ENCODE measurements around the gene SELENOT.

Gene SELENOT

DNA sequence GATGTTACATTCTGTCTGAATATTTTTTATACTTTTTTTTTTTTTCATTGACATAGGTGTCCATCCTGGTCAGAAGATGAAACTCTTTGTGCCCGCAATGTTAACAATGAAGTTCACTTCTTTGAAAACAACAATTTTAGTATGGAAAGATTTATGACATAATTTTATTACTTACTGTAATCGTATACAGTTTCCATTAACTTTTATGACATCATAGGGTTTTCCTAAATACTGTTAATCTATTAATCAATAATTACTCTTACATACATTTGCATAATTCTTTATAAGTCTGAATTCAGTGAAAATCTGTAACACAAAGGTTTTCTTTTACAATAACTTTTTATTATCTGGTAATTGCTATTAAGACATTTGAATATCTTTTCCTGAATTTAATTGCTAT is 38.9 kb upstream of the SELENOT start:
- Histone ChIP-seq H3K36me3 (ENCODE audit: low read depth) (peaks cover 80% of the 10 kb centered on the region), H3K4me3 (ENCODE audit: severe bottlenecking) (no peak overlapping the region), H3K9me3 (ENCODE audit: severe bottlenecking) (no peaks in the 10 kb centered on the region), H3K27me3 (ENCODE audit: insufficient read depth, poor library complexity, severe bottlenecking) (no peaks in the 10 kb centered on the region), H3K4me1 (ENCODE audit: insufficient read depth, poor library complexity, severe bottlenecking) (no peaks in the 10 kb centered on the region), H3K27ac (ENCODE audit: poor library complexity, severe bottlenecking) (no peak overlapping the region)
- TF ChIP-seq, protein P1, sequence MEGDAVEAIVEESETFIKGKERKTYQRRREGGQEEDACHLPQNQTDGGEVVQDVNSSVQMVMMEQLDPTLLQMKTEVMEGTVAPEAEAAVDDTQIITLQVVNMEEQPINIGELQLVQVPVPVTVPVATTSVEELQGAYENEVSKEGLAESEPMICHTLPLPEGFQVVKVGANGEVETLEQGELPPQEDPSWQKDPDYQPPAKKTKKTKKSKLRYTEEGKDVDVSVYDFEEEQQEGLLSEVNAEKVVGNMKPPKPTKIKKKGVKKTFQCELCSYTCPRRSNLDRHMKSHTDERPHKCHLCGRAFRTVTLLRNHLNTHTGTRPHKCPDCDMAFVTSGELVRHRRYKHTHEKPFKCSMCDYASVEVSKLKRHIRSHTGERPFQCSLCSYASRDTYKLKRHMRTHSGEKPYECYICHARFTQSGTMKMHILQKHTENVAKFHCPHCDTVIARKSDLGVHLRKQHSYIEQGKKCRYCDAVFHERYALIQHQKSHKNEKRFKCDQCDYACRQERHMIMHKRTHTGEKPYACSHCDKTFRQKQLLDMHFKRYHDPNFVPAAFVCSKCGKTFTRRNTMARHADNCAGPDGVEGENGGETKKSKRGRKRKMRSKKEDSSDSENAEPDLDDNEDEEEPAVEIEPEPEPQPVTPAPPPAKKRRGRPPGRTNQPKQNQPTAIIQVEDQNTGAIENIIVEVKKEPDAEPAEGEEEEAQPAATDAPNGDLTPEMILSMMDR (IDR thresholded peaks at IDR 0.05; ENCODE audit: poor library complexity, severe bottlenecking): no peak
- ATAC-seq (ENCODE audit: low read depth) (no peak), DNase-seq (ENCODE audit: low spot score) (no peak)

DNA sequence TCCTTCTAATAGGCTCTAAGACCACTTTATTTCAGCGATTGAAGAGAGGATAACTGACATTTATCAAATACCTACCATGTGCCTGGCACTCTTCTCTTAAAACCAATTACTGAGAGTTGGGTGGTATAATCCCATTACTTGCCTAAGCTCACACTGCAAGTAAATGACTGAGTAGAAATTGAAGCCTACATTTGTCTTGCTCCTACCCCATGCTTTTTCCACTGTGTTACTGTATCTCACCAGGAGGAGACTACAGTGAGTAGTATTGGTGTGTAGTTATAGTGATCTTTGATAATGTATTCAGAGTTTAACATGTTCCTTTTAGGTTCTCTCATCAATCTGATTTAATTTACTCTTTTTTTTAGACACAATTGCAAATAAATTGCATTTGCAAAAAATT is 35.8 kb upstream of the SELENOT start:
- H3K27ac ChIP-seq (ENCODE audit: poor library complexity, severe bottlenecking): no peak overlapping the region
- ATAC-seq (ENCODE audit: low read depth): no peak; the same call in 2 of the 3 replicates

DNA sequence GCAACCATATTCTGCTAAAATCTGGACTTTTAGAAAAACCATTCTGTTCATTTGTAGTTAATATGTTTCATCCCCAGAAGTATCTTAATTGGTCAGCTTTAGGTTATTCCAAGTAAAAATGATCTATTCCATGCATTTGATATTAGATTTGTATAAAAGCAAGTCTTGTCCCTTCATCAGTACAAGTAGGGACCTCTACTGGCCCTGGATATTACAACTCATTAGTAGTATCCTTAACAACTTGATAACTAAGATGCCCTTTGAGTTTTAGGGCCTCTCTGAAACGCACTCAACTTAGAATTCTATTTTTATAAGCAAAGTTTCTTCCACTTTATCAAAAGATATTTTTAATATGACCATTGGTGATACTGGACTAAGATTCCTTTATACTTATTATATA is 25.3 kb upstream of the SELENOT start:
- Histone ChIP-seq H3K9me3 (ENCODE audit: severe bottlenecking) (no peaks in the 10 kb centered on the region), H3K27ac (ENCODE audit: poor library complexity, severe bottlenecking) (no peak overlapping the region), H3K36me3 (ENCODE audit: low read depth) (peaks cover 98% of the 10 kb centered on the region), H3K27me3 (ENCODE audit: insufficient read depth, poor library complexity, severe bottlenecking) (no peaks in the 10 kb centered on the region), H3K4me3 (ENCODE audit: severe bottlenecking) (no peak overlapping the region), H3K4me1 (ENCODE audit: insufficient read depth, poor library complexity, severe bottlenecking) (no peaks in the 10 kb centered on the region)
- DNase-seq (ENCODE audit: low spot score) (no peak), ATAC-seq (ENCODE audit: low read depth) (no peak)
- TF ChIP-seq, protein P1 (IDR thresholded peaks at IDR 0.05; ENCODE audit: poor library complexity, severe bottlenecking): peak; percentile 8

More for the DNA sequence above, 35.8 kb upstream of the SELENOT start:
- H3K27me3 ChIP-seq (ENCODE audit: insufficient read depth, poor library complexity, severe bottlenecking): no peaks in the 10 kb centered on the region
- DNase-seq (ENCODE audit: low spot score): no peak
- H3K4me3 ChIP-seq (ENCODE audit: severe bottlenecking): no peak overlapping the region
- no peaks in the 10 kb centered on the region for H3K9me3 ChIP-seq (ENCODE audit: severe bottlenecking)
- TF ChIP-seq, protein P1 (IDR thresholded peaks at IDR 0.05; ENCODE audit: poor library complexity, severe bottlenecking): no peak
- no peaks in the 10 kb centered on the region for H3K4me1 ChIP-seq (ENCODE audit: insufficient read depth, poor library complexity, severe bottlenecking)
- H3K36me3 ChIP-seq (ENCODE audit: low read depth): peaks cover 89% of the 10 kb centered on the region

DNA sequence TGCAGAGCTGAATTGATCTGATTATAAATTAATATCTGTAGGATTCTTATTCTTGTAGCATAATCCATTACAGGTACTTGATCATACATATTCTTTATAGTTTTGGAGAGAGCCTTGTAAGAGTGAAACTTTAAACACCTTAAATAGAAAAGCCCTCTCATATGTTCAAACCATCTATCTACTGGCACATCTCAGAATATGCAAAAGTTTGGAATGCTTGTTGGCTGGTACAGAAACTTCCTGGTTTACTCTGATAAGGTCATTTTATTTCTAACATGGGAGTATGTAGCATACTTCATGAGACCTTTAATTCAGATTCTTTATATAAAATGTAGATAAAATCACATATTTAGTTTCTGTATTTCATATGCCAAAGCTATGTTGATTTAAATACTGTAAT is 21.9 kb upstream of the SELENOT start:
- Histone ChIP-seq H3K27ac (ENCODE audit: poor library complexity, severe bottlenecking) (no peak overlapping the region), H3K27me3 (ENCODE audit: insufficient read depth, poor library complexity, severe bottlenecking) (no peaks in the 10 kb centered on the region), H3K9me3 (ENCODE audit: severe bottlenecking) (no peaks in the 10 kb centered on the region), H3K4me1 (ENCODE audit: insufficient read depth, poor library complexity, severe bottlenecking) (no peaks in the 10 kb centered on the region), H3K36me3 (ENCODE audit: low read depth) (peaks cover 96% of the 10 kb centered on the region), H3K4me3 (ENCODE audit: severe bottlenecking) (no peak overlapping the region)
- ATAC-seq (ENCODE audit: low read depth): no peak
- DNase-seq (ENCODE audit: low spot score): no peak
- TF ChIP-seq, protein P1 (IDR thresholded peaks at IDR 0.05; ENCODE audit: poor library complexity, severe bottlenecking): no peak

DNA sequence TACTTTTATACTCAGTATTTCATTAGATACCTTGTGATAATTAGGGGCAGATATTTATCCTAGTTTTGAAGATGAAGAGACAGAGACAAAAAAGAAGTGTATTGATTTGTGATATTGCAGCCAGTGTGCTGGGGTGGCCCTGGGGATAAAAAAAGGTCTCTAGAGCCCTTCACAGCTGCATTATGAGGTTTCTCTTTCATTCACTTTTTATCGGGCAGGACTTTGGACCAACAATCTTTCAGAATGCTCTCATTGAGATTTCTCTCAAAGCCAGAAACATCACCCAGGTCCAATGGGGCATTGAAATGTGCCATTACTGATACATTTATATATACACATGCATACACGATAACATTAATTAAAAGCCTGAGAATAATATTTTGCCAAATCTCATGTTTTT is 20.5 kb upstream of the SELENOT start:
- TF ChIP-seq, protein P1 (IDR thresholded peaks at IDR 0.05; ENCODE audit: poor library complexity, severe bottlenecking): no peak
- Histone ChIP-seq H3K4me3 (ENCODE audit: severe bottlenecking) (no peak overlapping the region), H3K36me3 (ENCODE audit: low read depth) (peaks cover 83% of the 10 kb centered on the region), H3K27me3 (ENCODE audit: insufficient read depth, poor library complexity, severe bottlenecking) (no peaks in the 10 kb centered on the region), H3K4me1 (ENCODE audit: insufficient read depth, poor library complexity, severe bottlenecking) (no peaks in the 10 kb centered on the region), H3K9me3 (ENCODE audit: severe bottlenecking) (no peaks in the 10 kb centered on the region), H3K27ac (ENCODE audit: poor library complexity, severe bottlenecking) (no peak overlapping the region)
- DNase-seq (ENCODE audit: low spot score) (no peak), ATAC-seq (ENCODE audit: low read depth) (no peak)
